Ectodermal cell (in vitro differentiated cells): ENCODE data around the gene C12orf76.

ENCODE experiments used
- H3K27ac ChIP-seq: 2 replicates; pipeline ENCODE4 v1.7.0; 2013; ENCODE audit warnings: mild to moderate bottlenecking, low read depth, low read length; ENCODE audit not compliant: insufficient read depth, poor library complexity, severe bottlenecking
- H3K27me3 ChIP-seq: 2 replicates; pipeline ENCODE4 v1.7.0; 2013; ENCODE audit warnings: mild to moderate bottlenecking, low read length; ENCODE audit not compliant: insufficient read depth, control insufficient read depth, poor library complexity, severe bottlenecking
- H3K36me3 ChIP-seq: one replicate; pipeline ENCODE4 v1.7.0; 2013; ENCODE audit warnings: low read length; ENCODE audit not compliant: control insufficient read depth, insufficient read depth
- H3K4me1 ChIP-seq: one replicate; pipeline ENCODE4 v1.7.0; 2013; ENCODE audit warnings: low read length; ENCODE audit not compliant: control insufficient read depth, insufficient read depth
- H3K4me3 ChIP-seq: 2 replicates; pipeline ENCODE4 v1.7.0; 2013; ENCODE audit warnings: low read depth, low read length, control low read depth; ENCODE audit not compliant: insufficient read depth
- H3K9me3 ChIP-seq: 2 replicates; pipeline ENCODE4 v1.7.0; 2013; ENCODE audit warnings: mild to moderate bottlenecking, low read length, moderate library complexity; ENCODE audit not compliant: control insufficient read depth
- WGBS, 2 experiments: methylation state at CpG; one replicate each; pipeline ENCODE4 v1.1.7; 2013; ENCODE audit warnings: missing lambda C conversion rate in 2 of 2; 5-methylcytosine and 5-hydroxymethylcytosine counted together

The C12orf76 gene

DNA sequence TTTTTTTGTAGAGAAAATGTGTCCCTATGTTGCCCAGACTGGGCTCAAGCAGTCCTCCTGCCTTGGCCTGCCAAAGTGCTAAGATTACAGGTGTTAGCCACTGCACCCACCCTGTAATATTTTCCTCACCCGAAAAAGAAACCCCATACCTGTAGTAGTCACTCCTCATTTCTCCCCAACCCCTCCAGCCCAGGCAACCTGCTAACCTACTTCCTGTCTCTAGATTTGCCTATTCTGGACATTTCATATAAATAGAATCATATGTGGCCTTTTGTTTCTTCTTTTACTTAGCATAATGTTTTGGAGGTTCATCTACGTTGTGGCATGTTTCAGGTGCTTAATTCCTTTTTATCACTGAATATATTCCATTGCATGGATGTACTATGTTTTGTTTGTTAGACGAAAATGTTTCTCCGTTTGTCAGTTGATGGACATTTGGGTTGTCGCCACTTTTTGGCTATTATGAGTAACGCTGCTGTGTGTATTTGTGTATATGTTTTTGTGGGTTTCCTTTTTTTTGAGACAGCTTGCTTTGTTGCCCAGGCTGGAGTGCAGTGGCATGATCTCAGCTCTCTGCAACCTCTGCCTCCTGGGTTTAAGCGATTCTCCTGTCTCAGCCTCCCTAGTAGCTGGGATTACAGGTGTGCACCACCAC, 42.9 kb downstream of the C12orf76 start:
- H3K27me3 ChIP-seq, result peaks cover 5% of the 10 kb centered on the region
- no peaks in the 10 kb centered on the region for H3K9me3 ChIP-seq
- no peaks in the 10 kb centered on the region for H3K36me3 ChIP-seq
- 93 to 97% methylated on average over 6 to 7 of the region's 7 CpGs for WGBS, 2 experiments
- no peaks in the 10 kb centered on the region for H3K4me1 ChIP-seq
- no peak overlapping the region for H3K4me3 ChIP-seq
- no peak overlapping the region for H3K27ac ChIP-seq

DNA sequence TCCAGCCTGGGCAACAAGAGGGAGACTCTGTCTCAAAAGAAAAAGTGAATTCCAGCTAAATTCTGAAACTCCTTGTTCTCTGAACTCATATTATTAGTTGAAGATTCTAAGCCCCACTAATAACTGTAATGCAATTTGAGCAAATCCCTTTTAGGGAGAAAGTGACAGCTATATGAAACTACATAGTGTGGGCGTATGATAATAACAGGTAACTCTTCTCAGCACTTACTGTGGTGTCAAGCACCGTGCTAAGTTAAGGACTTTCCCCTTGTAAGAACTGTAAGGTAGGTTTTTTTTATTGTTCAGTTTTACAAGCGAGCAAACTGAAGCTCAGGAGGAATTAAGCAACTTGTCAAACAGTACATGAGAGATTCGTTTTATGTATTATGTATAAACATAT, 43.7 kb downstream of the C12orf76 start:
- H3K27me3 ChIP-seq, result peaks cover 14% of the 10 kb centered on the region
- WGBS, 2 experiments, result 94 to 95% methylated on average over 3 of the region's 4 CpGs
- H3K36me3 ChIP-seq, result no peaks in the 10 kb centered on the region
- H3K4me1 ChIP-seq, result no peaks in the 10 kb centered on the region
- no peaks in the 10 kb centered on the region for H3K9me3 ChIP-seq
- H3K4me3 ChIP-seq, result no peak overlapping the region
- H3K27ac ChIP-seq, result no peak overlapping the region

DNA sequence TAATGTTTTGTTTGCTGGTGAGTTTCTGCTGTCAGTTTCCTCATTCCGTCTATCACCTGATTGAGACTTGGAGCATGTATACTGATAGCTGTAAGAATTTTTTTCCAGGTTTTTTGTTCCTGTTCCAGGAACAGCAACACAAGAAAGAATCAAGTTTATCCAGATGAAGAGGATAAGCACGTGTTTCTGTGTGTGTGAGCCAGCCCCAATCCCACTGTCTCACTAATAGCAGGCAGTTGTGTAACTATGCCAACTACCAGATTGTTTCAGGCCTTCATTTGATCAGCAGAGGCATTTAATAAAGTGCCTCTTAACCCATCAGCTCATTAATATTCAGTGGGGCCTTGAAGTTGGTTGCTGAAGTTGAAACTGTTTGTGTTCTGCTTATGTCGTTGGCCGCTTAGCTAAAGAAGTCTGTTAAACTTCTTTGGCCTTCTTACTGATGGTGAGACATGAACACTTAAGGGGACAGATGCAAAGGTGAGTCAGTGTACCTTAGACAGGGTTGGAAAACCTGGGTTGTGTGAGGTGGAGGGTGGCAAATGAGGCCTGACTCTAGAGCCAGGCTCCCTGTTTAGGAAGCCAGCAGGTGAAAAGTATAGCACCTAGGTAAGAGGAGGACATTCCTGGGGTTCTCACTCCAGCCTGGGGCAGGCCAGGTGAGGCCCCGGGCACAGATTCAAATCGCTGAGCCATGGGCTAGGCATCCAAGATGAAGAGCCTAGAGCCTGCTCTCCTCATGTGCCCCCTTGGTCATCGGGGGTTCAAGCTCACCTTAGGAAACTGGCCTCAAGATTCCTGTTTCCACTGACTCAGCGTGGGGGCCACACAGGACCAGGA, 45.4 kb downstream of the C12orf76 start:
- Histone ChIP-seq H3K27me3 (peaks cover 16% of the 10 kb centered on the region), H3K36me3 (no peaks in the 10 kb centered on the region), H3K4me1 (no peaks in the 10 kb centered on the region), H3K27ac (no peak overlapping the region), H3K9me3 (no peaks in the 10 kb centered on the region), H3K4me3 (no peak overlapping the region)
- 93 to 94% methylated on average over 8 of the region's 8 CpGs for WGBS, 2 experiments

DNA sequence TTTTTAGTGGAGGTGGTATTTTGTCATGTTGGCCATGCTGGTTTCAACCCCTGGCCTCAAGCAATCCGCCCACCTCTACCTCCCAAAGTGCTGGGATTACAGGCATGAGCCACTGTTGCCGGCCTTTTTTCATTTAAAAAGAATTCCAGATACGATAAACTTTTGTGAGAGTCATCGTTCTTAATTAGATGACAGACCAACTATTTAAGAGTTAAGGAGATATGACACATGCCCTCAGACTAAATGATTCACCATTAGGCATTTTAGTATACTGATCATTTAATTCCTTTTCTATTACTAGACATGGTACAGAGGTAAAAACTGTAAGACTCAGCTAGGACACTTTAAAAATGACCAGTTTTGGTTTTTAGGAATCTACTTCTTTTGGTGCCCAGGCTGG, 46.7 kb downstream of the C12orf76 start:
- Histone ChIP-seq H3K27ac (no peak overlapping the region), H3K4me1 (no peaks in the 10 kb centered on the region), H3K4me3 (no peak overlapping the region), H3K9me3 (no peaks in the 10 kb centered on the region), H3K27me3 (peaks cover 16% of the 10 kb centered on the region), H3K36me3 (no peaks in the 10 kb centered on the region)
- WGBS, 2 experiments, result 90 to 98% methylated on average over 4 of the region's 4 CpGs

DNA sequence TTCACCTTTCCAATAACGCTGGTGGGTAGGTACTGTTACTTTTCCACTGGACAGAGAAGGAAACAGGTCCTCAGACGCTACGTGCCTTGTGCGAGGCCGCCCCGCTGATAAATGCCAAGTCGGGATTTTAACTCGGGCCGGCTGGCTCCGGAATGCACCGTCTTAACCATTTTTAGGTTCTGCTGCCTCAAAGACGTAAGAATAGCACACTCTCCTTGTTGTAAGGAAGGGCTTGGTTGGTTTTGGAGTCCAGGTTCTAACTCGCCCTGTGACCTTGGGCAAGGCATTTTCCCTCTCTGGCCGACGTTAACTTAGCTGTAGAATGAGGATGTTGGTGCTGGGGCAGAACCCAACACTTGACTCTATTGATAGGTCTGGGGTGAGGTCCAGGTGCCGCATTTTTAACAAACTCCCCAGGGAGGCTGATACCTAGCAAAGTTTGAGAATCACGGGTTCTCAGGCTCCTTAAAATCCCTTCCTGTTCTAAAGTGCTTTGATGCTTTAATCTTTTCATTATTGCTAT, 48.3 kb downstream of the C12orf76 start:
- WGBS, 2 experiments, result 4 to 8% methylated on average over 17 of the region's 17 CpGs
- H3K4me3 ChIP-seq, result peak overlapping the region; percentile 78
- no peak overlapping the region for H3K27ac ChIP-seq
- no peaks in the 10 kb centered on the region for H3K36me3 ChIP-seq
- H3K9me3 ChIP-seq, result no peaks in the 10 kb centered on the region
- peaks cover 16% of the 10 kb centered on the region for H3K27me3 ChIP-seq
- H3K4me1 ChIP-seq, result peaks cover 6% of the 10 kb centered on the region

DNA sequence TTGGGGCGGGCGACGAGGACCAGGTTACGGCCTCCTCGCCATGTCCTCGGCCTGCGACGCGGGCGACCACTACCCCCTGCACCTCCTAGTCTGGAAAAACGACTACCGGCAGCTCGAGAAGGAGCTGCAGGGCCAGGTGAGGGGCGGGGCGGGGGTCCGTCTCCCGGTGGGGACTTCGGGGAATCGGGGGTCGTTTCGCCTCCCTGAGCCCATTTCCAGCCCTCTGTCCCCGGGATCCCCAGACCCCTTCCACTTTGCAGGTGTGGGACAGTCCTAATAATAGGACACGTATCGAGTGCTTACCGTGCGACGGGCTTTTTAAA, 48.7 kb downstream of the C12orf76 start:
- WGBS, 2 experiments, result 0 to 1% methylated on average over 27 of the region's 27 CpGs
- H3K36me3 ChIP-seq, result no peaks in the 10 kb centered on the region
- peaks cover 16% of the 10 kb centered on the region for H3K27me3 ChIP-seq
- H3K4me3 ChIP-seq, result peak overlapping the region; percentile 78
- H3K27ac ChIP-seq, result no peak overlapping the region
- H3K4me1 ChIP-seq, result peaks cover 10% of the 10 kb centered on the region
- no peaks in the 10 kb centered on the region for H3K9me3 ChIP-seq

GRCh38 chr12:109998904-109999648, 49.2 kb downstream of the C12orf76 start, which contains the start of gene ANKRD13A:
Gene ANKRD13A (plus strand): TSS chr12:109999430. CDS start chr12:109999689, 259 bp downstream.
- Histone ChIP-seq H3K27ac (peak within 1 kb of the TSS; percentile 86), H3K9me3 (no peaks in the 10 kb centered on the region), H3K36me3 (no peaks in the 10 kb centered on the region), H3K4me1 (peaks cover 13% of the 10 kb centered on the region), H3K4me3 (peak within 1 kb of the TSS; percentile 78), H3K27me3 (peaks cover 16% of the 10 kb centered on the region)
- WGBS, 2 experiments, result 1 to 2% methylated on average over 62 of the region's 62 CpGs

DNA sequence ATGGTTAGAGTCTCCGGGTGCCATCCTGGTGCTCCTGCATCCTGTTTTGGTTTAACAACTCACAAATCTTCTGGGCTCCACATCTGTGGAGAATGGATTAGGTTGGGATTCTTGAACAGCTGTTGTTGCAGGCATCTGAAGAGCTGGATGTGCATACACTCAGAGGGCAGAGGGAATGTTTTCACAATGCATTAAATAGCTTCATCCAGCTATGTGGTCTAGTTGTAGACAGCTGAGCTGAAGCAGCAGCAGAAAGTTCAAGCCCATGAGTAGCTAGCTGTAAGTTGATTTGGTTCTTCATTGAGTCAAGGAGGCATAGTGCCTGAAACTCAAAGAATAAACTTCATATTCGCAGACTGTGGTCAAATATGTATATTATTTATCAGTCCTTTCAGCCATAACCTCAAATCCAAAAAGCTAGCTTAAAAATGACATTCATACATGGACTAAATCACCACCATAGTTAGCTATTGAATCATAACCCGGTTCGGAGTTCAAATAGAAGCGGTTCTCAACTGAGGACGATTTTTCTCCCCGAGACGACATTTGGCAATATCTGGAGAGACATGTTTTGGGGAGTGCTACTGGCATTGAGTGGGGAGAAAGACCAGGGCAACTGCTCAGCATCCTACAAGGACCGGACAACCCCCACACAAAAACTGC, 50.0 kb downstream of the C12orf76 start:
- H3K27me3 ChIP-seq, result peaks cover 16% of the 10 kb centered on the region

GRCh38 chr12:109997393-109997792, 50.9 kb downstream of the C12orf76 start:
- no peak overlapping the region for H3K4me3 ChIP-seq
- H3K27ac ChIP-seq, result no peak overlapping the region
- H3K4me1 ChIP-seq, result peaks cover 13% of the 10 kb centered on the region
- peaks cover 16% of the 10 kb centered on the region for H3K27me3 ChIP-seq
- 96 to 97% methylated on average over 4 of the region's 4 CpGs for WGBS, 2 experiments
- no peaks in the 10 kb centered on the region for H3K36me3 ChIP-seq
- H3K9me3 ChIP-seq, result no peaks in the 10 kb centered on the region

More for the DNA sequence above, 50.0 kb downstream of the C12orf76 start:
- no peak overlapping the region for H3K27ac ChIP-seq
- H3K4me1 ChIP-seq, result peaks cover 13% of the 10 kb centered on the region
- no peaks in the 10 kb centered on the region for H3K9me3 ChIP-seq
- H3K36me3 ChIP-seq, result no peaks in the 10 kb centered on the region
- peak overlapping the region; percentile 78 for H3K4me3 ChIP-seq
- WGBS, 2 experiments, result 84 to 85% methylated on average over 8 to 9 of the region's 9 CpGs
